GM23338 (cell line): Measurements from ENCODE around the gene DLGAP3.

Experiments
- CREB1 ChIP-seq: fragments of 250-450 bp; sonication (Bioruptor Pico); IDR thresholded peaks from 2 replicates; pipeline ENCODE4 v1.5.0; 2020; ENCODE audit warnings: low read depth, mild to moderate bottlenecking, moderate library complexity
- EZH2 ChIP-seq: fragments of 200-600 bp; sonication (generic); IDR thresholded peaks from one replicate; pipeline ENCODE4 v1.8.0; 2017; ENCODE audit warnings: antibody characterized with exemption, mild to moderate bottlenecking, low read depth; ENCODE audit not compliant: unreplicated experiment
- EZH2phosphoT487 ChIP-seq: fragments of 200-600 bp; sonication (generic); IDR thresholded peaks from one replicate; pipeline ENCODE4 v1.8.1; 2018; ENCODE audit warnings: antibody characterized with exemption; ENCODE audit not compliant: unreplicated experiment
- JUNB ChIP-seq: IDR thresholded peaks from one replicate; pipeline ENCODE4 v1.6.1; 2016; ENCODE audit warnings: antibody characterized with exemption; ENCODE audit not compliant: unreplicated experiment
- NANOG ChIP-seq: IDR thresholded peaks from 2 replicates; pipeline ENCODE4 v1.6.1; 2016; ENCODE audit warnings: antibody characterized with exemption, borderline replicate concordance
- POLR2AphosphoS5 ChIP-seq: IDR thresholded peaks from 2 replicates; pipeline ENCODE4 v1.6.1; 2016; ENCODE audit warnings: antibody characterized with exemption, low read depth
- STAT1 ChIP-seq: IDR thresholded peaks from one replicate; pipeline ENCODE4 v1.6.1; 2016; ENCODE audit warnings: antibody characterized with exemption; ENCODE audit not compliant: unreplicated experiment
- TF ChIP-seq, protein P1 (sequence below), 2 experiments: fragments of 200-600 bp in 1 of 2; sonication (generic) in 1 of 2; conservative IDR thresholded peaks; 2 replicates each; pipeline versions ENCODE4 v1.5.1 to v1.6.1; 2016 to 2017; ENCODE audit warnings: antibody characterized with exemption in 2 of 2, low read depth in 2 of 2, mild to moderate bottlenecking in 2 of 2, moderate library complexity in 1 of 2

DNA sequence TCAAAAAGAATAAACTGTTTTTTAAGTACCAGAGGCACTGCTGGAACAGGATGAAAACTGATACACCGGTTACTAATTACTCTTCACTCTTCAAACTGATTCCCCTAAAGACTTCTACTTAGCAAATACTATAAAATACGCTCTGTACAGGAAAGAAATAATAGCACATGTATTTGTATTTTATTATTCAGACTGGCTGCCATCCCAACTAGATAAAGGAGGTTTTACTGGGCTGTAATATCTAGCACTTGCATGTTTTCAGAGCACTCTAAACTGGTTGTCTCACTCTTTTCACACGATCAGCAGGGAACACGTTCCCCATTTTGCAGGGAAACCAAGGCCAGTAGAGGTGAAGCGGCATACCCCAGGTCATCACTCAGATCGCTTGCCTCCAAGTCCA, 79.1 kb downstream of the DLGAP3 start:
- TF ChIP-seq, protein P1, sequence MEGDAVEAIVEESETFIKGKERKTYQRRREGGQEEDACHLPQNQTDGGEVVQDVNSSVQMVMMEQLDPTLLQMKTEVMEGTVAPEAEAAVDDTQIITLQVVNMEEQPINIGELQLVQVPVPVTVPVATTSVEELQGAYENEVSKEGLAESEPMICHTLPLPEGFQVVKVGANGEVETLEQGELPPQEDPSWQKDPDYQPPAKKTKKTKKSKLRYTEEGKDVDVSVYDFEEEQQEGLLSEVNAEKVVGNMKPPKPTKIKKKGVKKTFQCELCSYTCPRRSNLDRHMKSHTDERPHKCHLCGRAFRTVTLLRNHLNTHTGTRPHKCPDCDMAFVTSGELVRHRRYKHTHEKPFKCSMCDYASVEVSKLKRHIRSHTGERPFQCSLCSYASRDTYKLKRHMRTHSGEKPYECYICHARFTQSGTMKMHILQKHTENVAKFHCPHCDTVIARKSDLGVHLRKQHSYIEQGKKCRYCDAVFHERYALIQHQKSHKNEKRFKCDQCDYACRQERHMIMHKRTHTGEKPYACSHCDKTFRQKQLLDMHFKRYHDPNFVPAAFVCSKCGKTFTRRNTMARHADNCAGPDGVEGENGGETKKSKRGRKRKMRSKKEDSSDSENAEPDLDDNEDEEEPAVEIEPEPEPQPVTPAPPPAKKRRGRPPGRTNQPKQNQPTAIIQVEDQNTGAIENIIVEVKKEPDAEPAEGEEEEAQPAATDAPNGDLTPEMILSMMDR (conservative IDR thresholded peaks at IDR 0.05; ENCODE audit: low read depth in 2 of 2) = no peak
- TF ChIP-seq POLR2AphosphoS5 (no peak), EZH2phosphoT487 (no peak), NANOG (no peak), JUNB (no peak), CREB1 (CRISPR knock-in tag) (no peak), EZH2 (no peak), STAT1 (no peak)
